Measurements from ENCODE around the gene TRAPPC11. TPM values are rescaled to one million over a fixed set of nuclear protein-coding genes. Genes with fewer than 3 reads are reported as not detected.

TRAPPC11 gene
- total and polyA plus RNA-seq, 9 of the 15 experiments (the other 6 are each of a cell fraction or from before 2014, with no cell fraction given): 11.6 to 49.0 (median 28.7) TPM

GRCh38 chr4:183758061-183758757, 99.1 kb downstream of the TRAPPC11 start (continued):
- TF ChIP-seq ZNF318 (IDR thresholded peaks at IDR 0.05; ENCODE audit: borderline replicate concordance in 1 of 2, low read depth in 1 of 2) (no peak), ZBTB34 (CRISPR knock-in tag; IDR thresholded peaks at IDR 0.05) (no peak), ARID3A (IDR thresholded peaks at IDR 0.05; ENCODE audit: borderline replicate concordance, low read depth, low read length) (no peak)
- TF ChIP-seq, protein P1, sequence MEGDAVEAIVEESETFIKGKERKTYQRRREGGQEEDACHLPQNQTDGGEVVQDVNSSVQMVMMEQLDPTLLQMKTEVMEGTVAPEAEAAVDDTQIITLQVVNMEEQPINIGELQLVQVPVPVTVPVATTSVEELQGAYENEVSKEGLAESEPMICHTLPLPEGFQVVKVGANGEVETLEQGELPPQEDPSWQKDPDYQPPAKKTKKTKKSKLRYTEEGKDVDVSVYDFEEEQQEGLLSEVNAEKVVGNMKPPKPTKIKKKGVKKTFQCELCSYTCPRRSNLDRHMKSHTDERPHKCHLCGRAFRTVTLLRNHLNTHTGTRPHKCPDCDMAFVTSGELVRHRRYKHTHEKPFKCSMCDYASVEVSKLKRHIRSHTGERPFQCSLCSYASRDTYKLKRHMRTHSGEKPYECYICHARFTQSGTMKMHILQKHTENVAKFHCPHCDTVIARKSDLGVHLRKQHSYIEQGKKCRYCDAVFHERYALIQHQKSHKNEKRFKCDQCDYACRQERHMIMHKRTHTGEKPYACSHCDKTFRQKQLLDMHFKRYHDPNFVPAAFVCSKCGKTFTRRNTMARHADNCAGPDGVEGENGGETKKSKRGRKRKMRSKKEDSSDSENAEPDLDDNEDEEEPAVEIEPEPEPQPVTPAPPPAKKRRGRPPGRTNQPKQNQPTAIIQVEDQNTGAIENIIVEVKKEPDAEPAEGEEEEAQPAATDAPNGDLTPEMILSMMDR (IDR thresholded peaks at IDR 0.05 in 2 of 3, conservative IDR thresholded peaks at IDR 0.05 in 1 of 3; ENCODE audit: insufficient read depth in 2 of 3, low read depth in 1 of 3, low read length in 3 of 3): peak in 2 of 3 experiments; percentile 25 to 50; a peak in 4 of 6 replicates
